Measurements from ENCODE around the gene MRLN.

- TF ChIP-seq SPI1 (IDR thresholded peaks at IDR 0.05; ENCODE audit: borderline replicate concordance, insufficient read depth, low read depth, low read length) = no peak
- TF ChIP-seq RFX5 (IDR thresholded peaks at IDR 0.05; ENCODE audit: low read depth, low read length) = no peak
- no peak for TF ChIP-seq JUNB (IDR thresholded peaks at IDR 0.05)
- TF ChIP-seq TCF12 (IDR thresholded peaks at IDR 0.05; ENCODE audit: low read depth, low read length) = no peak
- TF ChIP-seq ESRRA (IDR thresholded peaks at IDR 0.05; ENCODE audit: low read length) = no peak
- no peak for TF ChIP-seq ZBTB33 (IDR thresholded peaks at IDR 0.05)
- TF ChIP-seq EZH2 (IDR thresholded peaks at IDR 0.05; ENCODE audit: borderline replicate concordance, control insufficient read depth, low read depth, low read length) = no peak
These were observed 4.7 kb upstream of the MRLN start for GRCh38 chr10:59757966-59758365.

All from GM12878 (cell line).